Stimulated activated CD4-positive, alpha-beta T cell treated with anti-CD3 and anti-CD28 coated beads, Interleukin-2, amount 100 ng/mL, for 24 hours (primary cell): ENCODE results near the gene LRRC8A.
"Not testable (repeated sequence)": the region's sequence is repeated elsewhere in the genome, so short reads cannot be mapped to it uniquely, and the experiment has no call there.

Experiments
- DNase-seq, 2 donors: peaks; one replicate each; pipeline ENCODE4 v3.0.0-alpha.2; 2020

LRRC8A gene

GRCh38 chr9:128923493-128923883 is 41.6 kb downstream of the LRRC8A start:
- DNase-seq, result no peak

- DNase-seq, result peak; percentile 54 to 56
Measured at GRCh38 chr9:128927731-128928411, 45.9 kb downstream of the LRRC8A start.

- DNase-seq, result no peak
Measured at GRCh38 chr9:128928624-128929023, 46.7 kb downstream of the LRRC8A start.

GRCh38 chr9:128929560-128929959 is 47.6 kb downstream of the LRRC8A start:
- no peak for DNase-seq

GRCh38 chr9:128933731-128934130 is 51.8 kb downstream of the LRRC8A start:
- DNase-seq, result no peak

GRCh38 chr9:128936171-128936865 is 54.4 kb downstream of the LRRC8A start:
- DNase-seq, result no peak

- no peak for DNase-seq
Measured at GRCh38 chr9:128937310-128938165, 55.6 kb downstream of the LRRC8A start.

GRCh38 chr9:128940271-128940921 is 58.5 kb downstream of the LRRC8A start:
- DNase-seq, result no peak

GRCh38 chr9:128940946-128941755 is 59.2 kb downstream of the LRRC8A start:
- no peak for DNase-seq

GRCh38 chr9:128943832-128944620 is 62.1 kb downstream of the LRRC8A start:
- no peak for DNase-seq

- DNase-seq, result not testable (repeated sequence)
Measured at GRCh38 chr9:128944966-128945365, 63.0 kb downstream of the LRRC8A start.

GRCh38 chr9:128945798-128946501 is 64.0 kb downstream of the LRRC8A start:
- no peak for DNase-seq

GRCh38 chr9:128946571-128947276 is 64.8 kb downstream of the LRRC8A start:
- DNase-seq, result peak; percentile 37 to 39

- no peak for DNase-seq
Measured at GRCh38 chr9:128947277-128947526, 65.3 kb downstream of the LRRC8A start.

GRCh38 chr9:128947527-128948301 is 65.8 kb downstream of the LRRC8A start, which contains the start of the genes DOLK and NUP188:
Gene DOLK, minus strand, starts transcription at chr9:128947603. Its CDS starts 300 bp downstream, at chr9:128947303.
Gene NUP188, plus strand, starts transcription at chr9:128947699. Its CDS starts 21 bp downstream, at chr9:128947720.
- peak; percentile 100 for DNase-seq

- not testable (repeated sequence) for DNase-seq
Measured at GRCh38 chr9:128961403-128961802, 79.5 kb downstream of the LRRC8A start.
